ENCODE data around the gene UNC13C.

Gene UNC13C

DNA sequence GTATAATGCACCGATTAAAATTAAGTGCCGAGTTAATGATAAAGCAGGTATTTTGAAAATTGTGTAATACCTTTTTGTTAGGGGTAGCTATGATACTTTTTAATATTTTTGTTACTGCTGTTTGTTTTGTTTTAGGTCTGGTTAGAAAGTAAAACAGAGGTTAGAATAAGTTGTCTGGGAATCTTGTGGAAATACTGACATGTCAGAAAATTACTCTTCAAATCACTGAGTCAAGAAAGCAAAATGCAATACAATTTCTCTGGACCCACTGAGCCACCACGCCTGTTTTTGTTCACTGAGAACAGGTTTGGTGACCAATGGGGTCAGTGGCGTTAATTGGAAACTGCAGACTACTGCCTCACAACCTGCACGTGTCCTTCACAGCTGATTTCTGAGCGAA, 601.6 kb downstream of the UNC13C start:
- TF ChIP-seq GATA3 (IDR thresholded peaks at IDR 0.05; ENCODE audit: low read depth, low read length) (no peak), GATA2 (IDR thresholded peaks at IDR 0.05; ENCODE audit: low read depth, low read length) (no peak)

DNA sequence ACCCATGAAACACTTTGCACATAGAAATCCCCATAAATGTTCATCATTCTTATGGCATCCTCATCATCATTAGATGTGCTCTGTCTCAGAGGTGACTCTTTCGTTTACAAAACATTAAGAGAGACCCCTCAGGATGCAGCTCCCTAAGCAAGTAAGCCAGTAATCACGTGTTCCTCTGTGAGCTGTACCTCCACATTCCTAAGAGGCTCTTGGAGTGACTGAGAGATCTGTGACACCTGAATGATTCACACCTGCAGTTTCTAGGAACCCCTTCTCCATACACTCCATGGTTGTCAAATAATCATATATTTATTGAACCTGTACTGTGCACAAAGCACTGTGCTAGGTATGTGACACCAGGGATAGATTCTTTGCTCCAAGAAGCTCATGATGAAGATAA, 602.4 kb downstream of the UNC13C start:
- TF ChIP-seq GATA2 (IDR thresholded peaks at IDR 0.05; ENCODE audit: low read depth, low read length) (no peak), GATA3 (IDR thresholded peaks at IDR 0.05; ENCODE audit: low read depth, low read length) (no peak)

DNA sequence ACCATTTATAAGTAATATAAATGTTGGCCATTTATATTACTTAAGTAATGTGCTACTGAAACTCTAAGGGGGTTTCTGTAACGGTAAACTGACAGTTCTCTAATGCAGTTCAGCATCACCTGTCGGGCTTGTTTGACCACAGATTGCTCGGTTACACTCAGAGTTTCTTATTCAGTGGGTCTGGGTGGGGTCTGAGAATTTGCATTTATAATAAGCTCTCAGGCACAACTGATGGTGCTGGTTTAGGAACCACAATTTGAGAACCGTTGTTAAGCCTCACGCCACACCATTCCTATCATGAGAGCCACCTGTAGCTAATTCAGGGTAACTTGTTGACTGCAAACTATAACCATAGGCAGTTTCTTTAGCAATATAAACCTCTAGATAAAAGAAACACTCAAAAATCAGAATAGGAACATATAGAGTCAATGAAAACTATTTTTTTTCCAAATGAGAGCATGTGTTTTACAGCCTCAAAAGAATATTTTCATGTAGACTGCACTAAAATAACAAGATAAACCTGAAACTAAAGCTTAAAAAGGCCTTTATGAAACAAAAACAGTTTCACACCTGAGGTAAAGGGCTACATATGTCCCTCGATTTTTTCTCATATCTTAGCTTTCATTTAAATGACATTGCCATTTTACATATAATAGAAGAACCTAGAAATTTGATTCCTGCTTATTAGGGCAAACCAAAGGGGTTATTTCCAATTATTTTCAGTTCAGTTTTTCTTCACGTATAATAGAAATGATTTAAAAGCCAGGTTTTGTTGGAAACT, 604.8 kb downstream of the UNC13C start:
- no peak for TF ChIP-seq GATA3 (IDR thresholded peaks at IDR 0.05; ENCODE audit: low read depth, low read length)
- TF ChIP-seq GATA2 (IDR thresholded peaks at IDR 0.05; ENCODE audit: low read depth, low read length): no peak

DNA sequence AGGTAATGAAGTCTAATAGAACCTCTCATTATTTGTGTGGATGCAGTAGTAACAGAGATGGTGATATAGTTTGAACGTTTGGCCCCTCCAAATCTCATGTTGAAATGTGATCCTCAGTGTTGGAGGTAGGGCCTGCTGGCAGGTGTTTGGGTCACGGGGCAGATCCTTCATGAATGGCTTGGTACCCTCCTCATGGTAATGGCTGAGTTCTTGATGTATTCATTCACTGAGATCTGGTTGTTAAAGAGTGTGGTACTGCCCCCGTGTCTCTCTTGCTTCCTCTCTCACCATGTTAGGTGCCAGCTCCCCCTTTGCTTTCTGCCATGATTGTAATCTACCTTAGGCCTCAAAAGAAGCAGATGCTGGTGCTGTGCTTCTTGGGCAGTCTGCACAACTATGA, 606.8 kb downstream of the UNC13C start:
- no peak for TF ChIP-seq GATA3 (IDR thresholded peaks at IDR 0.05; ENCODE audit: low read depth, low read length)

- no peak for TF ChIP-seq GATA2 (IDR thresholded peaks at IDR 0.05; ENCODE audit: low read depth, low read length)
- TF ChIP-seq GATA3 (IDR thresholded peaks at IDR 0.05; ENCODE audit: low read depth, low read length): no peak
These were observed 615.9 kb downstream of the UNC13C start for GRCh38 chr15:54594115-54594514.

GRCh38 chr15:54599386-54599785, 621.1 kb downstream of the UNC13C start:
- TF ChIP-seq GATA2 (IDR thresholded peaks at IDR 0.05; ENCODE audit: low read depth, low read length): no peak
- no peak for TF ChIP-seq GATA3 (IDR thresholded peaks at IDR 0.05; ENCODE audit: low read depth, low read length)

DNA sequence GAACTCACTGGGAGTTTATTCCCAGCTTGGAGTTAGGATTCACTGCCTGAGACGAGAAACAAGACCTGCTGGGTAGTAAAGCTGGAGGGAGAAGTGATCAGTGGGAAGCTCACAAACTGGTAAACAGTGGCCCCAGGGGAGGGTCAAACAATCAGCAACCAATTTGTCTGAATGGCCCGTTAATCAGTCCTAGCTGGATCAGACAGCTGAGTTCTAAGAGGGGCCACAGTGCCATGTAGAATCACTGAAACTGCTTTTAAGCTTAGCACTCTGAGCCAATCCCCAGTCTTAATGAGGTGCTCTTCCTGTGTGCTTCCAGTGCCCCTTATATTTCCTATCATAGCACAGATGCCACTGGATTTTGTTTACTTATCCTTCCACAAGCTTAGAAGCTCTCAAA, 626.8 kb downstream of the UNC13C start:
- no peak for TF ChIP-seq GATA2 (IDR thresholded peaks at IDR 0.05; ENCODE audit: low read depth, low read length)
- no peak for TF ChIP-seq GATA3 (IDR thresholded peaks at IDR 0.05; ENCODE audit: low read depth, low read length)

GRCh38 chr15:54605556-54605955, 627.3 kb downstream of the UNC13C start:
- TF ChIP-seq GATA2 (IDR thresholded peaks at IDR 0.05; ENCODE audit: low read depth, low read length) (no peak), GATA3 (IDR thresholded peaks at IDR 0.05; ENCODE audit: low read depth, low read length) (no peak)

DNA sequence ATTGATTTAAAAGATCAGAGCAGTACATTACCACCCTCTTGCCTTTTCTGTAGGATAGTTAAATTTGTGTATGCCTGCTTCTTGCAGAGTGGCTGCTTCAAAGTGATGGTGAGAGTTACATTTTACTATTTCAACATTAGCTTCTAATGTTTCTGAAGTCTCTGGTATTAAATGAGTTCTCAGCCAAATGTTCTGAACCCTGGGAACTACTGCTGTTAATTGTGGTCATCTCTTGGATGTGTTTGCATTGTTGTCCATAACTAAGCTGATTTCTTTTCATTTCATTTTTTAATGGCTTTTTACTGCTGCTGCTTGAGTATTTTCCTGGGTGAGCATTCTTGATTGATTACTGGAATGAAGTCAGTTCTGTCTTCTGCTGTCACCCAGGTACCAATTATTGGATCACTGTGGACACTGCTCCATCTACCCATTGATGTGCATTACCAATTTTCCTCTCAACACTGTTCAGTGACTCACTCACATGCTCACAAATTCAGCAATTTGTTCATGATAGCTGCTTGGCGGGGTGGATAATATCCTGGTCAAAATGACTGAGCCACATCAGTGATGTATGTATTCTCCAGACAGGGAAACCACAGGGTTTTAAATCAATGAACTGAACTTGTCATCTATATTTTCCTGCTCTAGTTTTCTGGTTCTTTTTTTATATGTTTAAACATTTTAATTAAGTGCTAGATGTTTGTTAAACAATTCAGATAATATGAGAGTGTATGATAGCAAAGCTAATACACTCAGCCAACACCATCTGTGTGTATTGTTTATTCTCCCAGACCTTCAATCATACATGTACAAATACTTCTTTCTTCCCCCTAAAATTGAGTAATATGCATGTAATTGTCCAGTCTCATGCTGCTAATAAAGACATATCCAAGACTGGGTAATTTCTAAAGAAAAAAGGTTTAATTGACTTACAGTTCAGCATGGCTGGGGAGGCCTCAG, 630.9 kb downstream of the UNC13C start:
- no peak for TF ChIP-seq GATA2 (IDR thresholded peaks at IDR 0.05; ENCODE audit: low read depth, low read length)
- no peak for TF ChIP-seq GATA3 (IDR thresholded peaks at IDR 0.05; ENCODE audit: low read depth, low read length)

DNA sequence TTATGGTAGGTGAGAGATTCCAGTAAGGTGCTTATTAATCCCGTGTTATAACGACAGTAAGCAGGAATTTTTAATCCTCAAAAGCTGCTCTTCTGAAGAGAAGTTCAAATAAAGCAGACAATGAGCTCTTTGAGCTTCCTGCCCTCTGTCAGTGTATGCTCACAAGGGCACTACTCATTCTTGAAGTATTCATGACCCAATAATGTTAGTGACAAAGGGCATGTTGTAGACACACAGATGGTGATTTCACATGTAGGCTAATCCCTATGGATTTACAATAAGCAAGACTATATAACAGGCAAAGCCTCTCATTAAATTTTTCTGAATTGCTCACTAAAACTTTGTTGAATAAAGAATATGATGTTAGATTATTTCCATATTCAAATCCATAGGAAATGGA, 639.9 kb downstream of the UNC13C start:
- TF ChIP-seq GATA3 (IDR thresholded peaks at IDR 0.05; ENCODE audit: low read depth, low read length): no peak
- no peak for TF ChIP-seq GATA2 (IDR thresholded peaks at IDR 0.05; ENCODE audit: low read depth, low read length)

- TF ChIP-seq GATA3 (IDR thresholded peaks at IDR 0.05; ENCODE audit: low read depth, low read length): no peak
- no peak for TF ChIP-seq GATA2 (IDR thresholded peaks at IDR 0.05; ENCODE audit: low read depth, low read length)
These were observed 640.9 kb downstream of the UNC13C start for GRCh38 chr15:54619180-54619579.

DNA sequence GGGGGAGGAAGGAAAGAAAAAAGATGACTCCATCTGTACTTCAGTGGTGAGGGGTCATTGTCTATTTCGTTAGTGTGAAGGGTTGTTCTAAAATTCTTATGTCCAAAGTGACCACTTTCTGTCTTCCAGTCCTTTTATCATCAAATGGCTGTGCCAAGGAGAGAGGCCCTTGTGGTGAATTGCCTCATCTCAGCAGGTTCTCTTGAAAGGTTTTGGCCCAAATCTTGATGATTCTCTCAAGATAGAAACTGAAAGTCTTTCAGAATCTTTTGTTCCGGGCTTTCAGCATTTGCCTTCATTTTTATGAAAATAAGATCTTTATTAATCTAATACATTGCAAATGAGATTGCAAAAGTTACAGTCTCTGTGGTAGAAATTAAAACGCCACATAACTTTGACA, 642.7 kb downstream of the UNC13C start:
- TF ChIP-seq GATA2 (IDR thresholded peaks at IDR 0.05; ENCODE audit: low read depth, low read length) (no peak), GATA3 (IDR thresholded peaks at IDR 0.05; ENCODE audit: low read depth, low read length) (no peak)

DNA sequence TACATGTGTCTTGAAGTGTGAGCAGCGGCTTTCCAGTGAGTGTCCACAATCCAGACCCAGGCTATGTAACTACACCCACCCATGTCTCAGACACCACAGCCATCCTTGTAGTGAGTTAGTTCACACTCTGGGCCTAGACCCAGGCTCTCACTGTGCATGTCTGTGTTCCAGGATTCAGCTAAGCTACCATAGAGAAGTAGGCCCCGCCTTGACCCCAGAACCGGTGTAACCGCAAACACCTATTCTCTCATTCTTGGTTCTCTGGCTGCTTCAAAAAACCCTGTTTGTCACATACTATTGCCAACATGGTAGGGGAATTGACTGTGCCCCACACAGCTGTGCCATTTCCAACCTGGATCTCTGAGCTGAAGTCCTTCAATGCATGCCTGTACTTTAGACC, 657.9 kb downstream of the UNC13C start:
- TF ChIP-seq GATA2 (IDR thresholded peaks at IDR 0.05; ENCODE audit: low read depth, low read length): no peak
- no peak for TF ChIP-seq GATA3 (IDR thresholded peaks at IDR 0.05; ENCODE audit: low read depth, low read length)

GRCh38 chr15:54638666-54639065, 660.4 kb downstream of the UNC13C start:
- no peak for TF ChIP-seq GATA2 (IDR thresholded peaks at IDR 0.05; ENCODE audit: low read depth, low read length)
- TF ChIP-seq GATA3 (IDR thresholded peaks at IDR 0.05; ENCODE audit: low read depth, low read length): no peak

GRCh38 chr15:54640873-54641272, 662.6 kb downstream of the UNC13C start:
- no peak for TF ChIP-seq GATA2 (IDR thresholded peaks at IDR 0.05; ENCODE audit: low read depth, low read length)
- TF ChIP-seq GATA3 (IDR thresholded peaks at IDR 0.05; ENCODE audit: low read depth, low read length): no peak

Data from SH-SY5Y (cell line).